Endodermal cell (in vitro differentiated cells): ENCODE data around the gene SDC1. TPM values are rescaled to one million over a fixed set of nuclear protein-coding genes. Genes with fewer than 3 reads are reported as not detected.
A peak's percentile ranks its signal among the peaks of the same experiment; 100 is the strongest.

Experiments used
- DNase-seq: peaks from one replicate; pipeline ENCODE4 v3.0.0-alpha.2; 2017
- H3K27ac ChIP-seq: 2 replicates; pipeline ENCODE4 v1.5.1; 2013; ENCODE audit warnings: mild to moderate bottlenecking, low read depth, low read length, moderate library complexity
- H3K27me3 ChIP-seq: 2 replicates; pipeline ENCODE4 v1.6.1; 2013; ENCODE audit warnings: mild to moderate bottlenecking, low read length, moderate library complexity; ENCODE audit not compliant: insufficient read depth, control insufficient read depth, poor library complexity, severe bottlenecking
- H3K36me3 ChIP-seq: 2 replicates; pipeline ENCODE4 v1.7.0; 2013; ENCODE audit warnings: mild to moderate bottlenecking, low read length, moderate library complexity; ENCODE audit not compliant: control insufficient read depth, insufficient read depth
- H3K4me1 ChIP-seq: one replicate; pipeline ENCODE4 v1.7.0; 2013; ENCODE audit warnings: low read length; ENCODE audit not compliant: control insufficient read depth, insufficient read depth
- H3K4me3 ChIP-seq: 2 replicates; pipeline ENCODE4 v1.5.1; 2013; ENCODE audit warnings: mild to moderate bottlenecking, low read length, moderate library complexity
- H3K9ac ChIP-seq: 2 replicates; pipeline ENCODE4 v1.6.1; 2013; ENCODE audit warnings: mild to moderate bottlenecking, low read length, moderate library complexity; ENCODE audit not compliant: poor library complexity, severe bottlenecking; ENCODE audit errors: extremely low read depth
- H3K9me3 ChIP-seq: 2 replicates; pipeline ENCODE4 v1.6.1; 2013; ENCODE audit warnings: mild to moderate bottlenecking, low read length, moderate library complexity; ENCODE audit not compliant: control insufficient read depth
- H3K27ac Mint-ChIP-seq: 2 replicates; pipeline ENCODE4 v1.8.0; 2020; ENCODE audit warnings: mixed read lengths
- H3K27me3 Mint-ChIP-seq: 2 replicates; pipeline ENCODE4 v1.8.0; 2021; ENCODE audit warnings: mild to moderate bottlenecking, mixed read lengths; ENCODE audit not compliant: insufficient read depth
- H3K36me3 Mint-ChIP-seq: 2 replicates; pipeline ENCODE4 v1.8.0; 2020; ENCODE audit warnings: low read depth, mixed read lengths
- H3K4me1 Mint-ChIP-seq: 2 replicates; pipeline ENCODE4 v1.8.0; 2020; ENCODE audit warnings: mixed read lengths
- H3K4me3 Mint-ChIP-seq: 2 replicates; pipeline ENCODE4 v1.8.0; 2020; ENCODE audit warnings: mild to moderate bottlenecking, moderate library complexity, mixed read lengths
- H3K9me3 Mint-ChIP-seq: 2 replicates; pipeline ENCODE4 v1.8.0; 2020; ENCODE audit warnings: mild to moderate bottlenecking, mixed read lengths
- WGBS, 2 experiments: methylation state at CpG; one replicate each; pipeline versions ENCODE4 v1.1.5 to v1.1.7; 2013; ENCODE audit warnings: missing lambda C conversion rate in 2 of 2, mixed read lengths in 1 of 2; ENCODE audit not compliant: insufficient coverage in 1 of 2, insufficient read length in 1 of 2; 5-methylcytosine and 5-hydroxymethylcytosine counted together
- total RNA-seq, 2 donors: library from RNA; stranded (reverse); fragmentation: NEBNext Ultra II Directional in 1 of 2; extraction: Animal tissue kit (Norgen Biotek cat#: 25700) in 1 of 2; gene quantifications; 2 replicates in 1 of 2; 3 replicates in 1 of 2; pipeline ENCODE4 v1.2.1, GENCODE V29; 2021
- TF ChIP-seq, protein P1 (sequence below): fragments of 200-600 bp; sonication (generic); conservative IDR thresholded peaks from 2 replicates; pipeline ENCODE4 v1.5.0; 2021; ENCODE audit warnings: antibody characterized with exemption, mild to moderate bottlenecking

Gene SDC1
- total RNA-seq, 2 donors from 2014 or later = 12.7 to 19.2 TPM

DNA sequence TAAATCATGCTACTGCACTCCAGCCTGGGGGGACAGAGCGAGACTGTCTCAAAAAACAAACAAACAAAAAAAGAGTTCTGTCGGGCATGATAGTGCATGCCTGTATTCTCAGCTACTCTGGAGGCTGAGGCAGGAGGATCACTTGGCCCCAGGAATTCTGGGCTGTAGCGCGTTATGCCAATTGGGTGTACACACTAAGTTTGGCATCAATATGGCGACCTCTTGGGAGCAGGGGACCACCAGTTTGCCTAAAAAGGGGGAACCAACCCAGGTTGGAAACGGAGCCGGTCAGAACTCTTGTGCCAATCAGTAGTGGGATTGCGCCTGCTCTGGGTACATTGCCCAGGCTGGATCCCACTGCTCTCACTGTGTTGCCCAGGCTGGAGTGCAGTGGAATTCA lies 49.7 kb downstream of the SDC1 start:
- H3K36me3 Mint-ChIP-seq = no peaks in the 10 kb centered on the region
- H3K9me3 Mint-ChIP-seq = no peaks in the 10 kb centered on the region
- no peak overlapping the region for H3K4me3 ChIP-seq
- DNase-seq = no peak
- H3K27ac Mint-ChIP-seq = no peak overlapping the region
- no peaks in the 10 kb centered on the region for H3K27me3 ChIP-seq
- H3K9me3 ChIP-seq = no peaks in the 10 kb centered on the region
- TF ChIP-seq, protein P1, sequence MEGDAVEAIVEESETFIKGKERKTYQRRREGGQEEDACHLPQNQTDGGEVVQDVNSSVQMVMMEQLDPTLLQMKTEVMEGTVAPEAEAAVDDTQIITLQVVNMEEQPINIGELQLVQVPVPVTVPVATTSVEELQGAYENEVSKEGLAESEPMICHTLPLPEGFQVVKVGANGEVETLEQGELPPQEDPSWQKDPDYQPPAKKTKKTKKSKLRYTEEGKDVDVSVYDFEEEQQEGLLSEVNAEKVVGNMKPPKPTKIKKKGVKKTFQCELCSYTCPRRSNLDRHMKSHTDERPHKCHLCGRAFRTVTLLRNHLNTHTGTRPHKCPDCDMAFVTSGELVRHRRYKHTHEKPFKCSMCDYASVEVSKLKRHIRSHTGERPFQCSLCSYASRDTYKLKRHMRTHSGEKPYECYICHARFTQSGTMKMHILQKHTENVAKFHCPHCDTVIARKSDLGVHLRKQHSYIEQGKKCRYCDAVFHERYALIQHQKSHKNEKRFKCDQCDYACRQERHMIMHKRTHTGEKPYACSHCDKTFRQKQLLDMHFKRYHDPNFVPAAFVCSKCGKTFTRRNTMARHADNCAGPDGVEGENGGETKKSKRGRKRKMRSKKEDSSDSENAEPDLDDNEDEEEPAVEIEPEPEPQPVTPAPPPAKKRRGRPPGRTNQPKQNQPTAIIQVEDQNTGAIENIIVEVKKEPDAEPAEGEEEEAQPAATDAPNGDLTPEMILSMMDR = no peak
- no peaks in the 10 kb centered on the region for H3K36me3 ChIP-seq
- no peak overlapping the region for H3K27ac ChIP-seq
- H3K4me3 Mint-ChIP-seq = no peak overlapping the region
- WGBS, 2 experiments = 78 to 90% methylated on average over 8 of the region's 8 CpGs
- H3K4me1 ChIP-seq = no peaks in the 10 kb centered on the region
- H3K4me1 Mint-ChIP-seq = peaks cover 4% of the 10 kb centered on the region
- no peak overlapping the region for H3K9ac ChIP-seq
- H3K27me3 Mint-ChIP-seq = peaks cover 3% of the 10 kb centered on the region

DNA sequence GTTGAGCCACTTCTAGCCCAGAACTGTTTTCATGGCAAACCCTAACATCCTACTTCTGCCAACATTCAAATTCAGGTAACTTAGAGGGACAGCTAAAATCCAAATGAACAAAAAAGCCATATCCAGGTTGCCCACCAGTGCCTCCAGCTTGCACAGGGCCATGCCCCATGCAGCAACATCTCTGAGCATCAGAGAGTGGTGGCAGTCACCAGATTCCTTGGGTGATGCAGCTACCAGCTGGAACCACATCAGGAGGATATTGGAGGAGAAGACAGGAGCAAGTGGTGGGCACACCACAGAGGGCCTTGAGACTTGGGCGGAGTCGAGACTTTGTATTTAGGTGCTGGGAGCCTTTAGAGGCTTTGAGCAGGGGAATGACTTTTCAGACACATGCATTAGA lies 50.5 kb downstream of the SDC1 start:
- peak; percentile 22 for DNase-seq
- TF ChIP-seq, protein P1 = no peak
- 87 to 100% methylated on average over 2 of the region's 2 CpGs for WGBS, 2 experiments
- Histone ChIP-seq H3K36me3 (no peaks in the 10 kb centered on the region), H3K4me3 (no peak overlapping the region), H3K4me1 (no peaks in the 10 kb centered on the region), H3K27ac (no peak overlapping the region), H3K27me3 (no peaks in the 10 kb centered on the region), H3K9ac (no peak overlapping the region), H3K9me3 (no peaks in the 10 kb centered on the region)
- Mint-ChIP-seq H3K36me3 (no peaks in the 10 kb centered on the region), H3K4me3 (no peak overlapping the region), H3K27me3 (peaks cover 3% of the 10 kb centered on the region), H3K4me1 (peaks cover 7% of the 10 kb centered on the region), H3K27ac (no peak overlapping the region), H3K9me3 (no peaks in the 10 kb centered on the region)

DNA sequence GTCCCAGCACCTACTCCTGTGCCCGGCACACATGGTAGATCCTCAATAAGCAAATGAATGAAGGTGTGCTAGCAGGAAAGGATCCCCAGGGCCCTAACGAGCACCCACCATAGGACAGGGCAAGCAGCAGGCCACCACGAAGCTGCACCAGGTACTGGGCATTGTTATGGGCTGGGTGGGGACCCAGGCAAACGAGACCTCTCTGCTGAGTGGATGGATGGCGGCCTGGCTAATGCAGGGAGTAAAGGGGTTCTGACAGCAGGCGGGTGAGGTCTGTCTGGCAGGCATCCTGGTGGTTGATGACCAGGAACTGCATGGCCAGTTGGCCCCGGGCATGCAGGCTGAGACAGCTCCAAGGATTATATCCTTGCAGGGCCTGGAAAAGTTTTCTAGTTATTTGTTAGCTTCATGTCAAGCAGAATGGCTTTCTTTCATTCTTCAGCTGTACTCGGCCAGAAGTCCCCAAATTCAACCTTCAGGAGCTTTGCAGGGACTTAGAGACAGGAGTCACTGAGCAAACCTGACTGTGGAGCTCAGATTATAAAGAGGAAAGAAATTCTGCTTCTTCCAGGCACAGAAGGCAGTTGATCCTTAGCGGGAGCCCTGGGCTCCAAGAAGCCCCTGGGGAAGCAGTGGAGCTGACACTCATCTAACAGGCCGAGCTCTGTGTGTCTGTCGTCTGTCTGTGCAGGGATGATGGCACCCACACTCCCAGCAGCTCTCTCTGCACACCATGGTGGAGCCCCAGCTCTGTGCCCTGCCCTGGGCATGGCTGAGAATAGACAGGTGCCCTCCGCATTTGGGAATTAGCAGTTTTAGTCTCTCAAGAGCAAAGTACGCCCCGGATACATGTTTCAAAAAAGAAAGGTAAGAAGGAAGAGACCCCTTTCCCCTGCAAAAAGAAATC lies 51.2 kb downstream of the SDC1 start:
- peaks cover 3% of the 10 kb centered on the region for H3K27me3 Mint-ChIP-seq
- 88 to 96% methylated on average over 9 to 14 of the region's 14 CpGs for WGBS, 2 experiments
- TF ChIP-seq, protein P1 = no peak
- peaks cover 7% of the 10 kb centered on the region for H3K4me1 Mint-ChIP-seq
- Histone ChIP-seq H3K9me3 (no peaks in the 10 kb centered on the region), H3K9ac (no peak overlapping the region), H3K36me3 (no peaks in the 10 kb centered on the region), H3K4me1 (no peaks in the 10 kb centered on the region), H3K4me3 (no peak overlapping the region), H3K27ac (no peak overlapping the region), H3K27me3 (no peaks in the 10 kb centered on the region)
- no peaks in the 10 kb centered on the region for H3K9me3 Mint-ChIP-seq
- DNase-seq = peak; percentile 42
- H3K27ac Mint-ChIP-seq = no peak overlapping the region
- H3K4me3 Mint-ChIP-seq = no peak overlapping the region
- no peaks in the 10 kb centered on the region for H3K36me3 Mint-ChIP-seq
